NCI-H1417 treated with DMSO at 0.1 percent for 48 hours (cell line): ENCODE measurements around the gene SOX2.
"Not testable (repeated sequence)": the region's sequence is repeated elsewhere in the genome, so short reads cannot be mapped to it uniquely, and the experiment has no call there.

ENCODE experiments used
- DNase-seq: peaks from one replicate; lab custom pipeline; 2025; lab: John Stamatoyannopoulos, UW

The SOX2 gene

GRCh38 chr3:181757694-181758306 lies 46.1 kb downstream of the SOX2 start:
- DNase-seq, result no peak

GRCh38 chr3:181761906-181762305 lies 50.2 kb downstream of the SOX2 start:
- DNase-seq, result no peak

GRCh38 chr3:181764033-181764432 lies 52.3 kb downstream of the SOX2 start:
- DNase-seq, result not testable (repeated sequence)
